ENCODE measurements around the gene KIF21B.

KIF21B gene, protein sequence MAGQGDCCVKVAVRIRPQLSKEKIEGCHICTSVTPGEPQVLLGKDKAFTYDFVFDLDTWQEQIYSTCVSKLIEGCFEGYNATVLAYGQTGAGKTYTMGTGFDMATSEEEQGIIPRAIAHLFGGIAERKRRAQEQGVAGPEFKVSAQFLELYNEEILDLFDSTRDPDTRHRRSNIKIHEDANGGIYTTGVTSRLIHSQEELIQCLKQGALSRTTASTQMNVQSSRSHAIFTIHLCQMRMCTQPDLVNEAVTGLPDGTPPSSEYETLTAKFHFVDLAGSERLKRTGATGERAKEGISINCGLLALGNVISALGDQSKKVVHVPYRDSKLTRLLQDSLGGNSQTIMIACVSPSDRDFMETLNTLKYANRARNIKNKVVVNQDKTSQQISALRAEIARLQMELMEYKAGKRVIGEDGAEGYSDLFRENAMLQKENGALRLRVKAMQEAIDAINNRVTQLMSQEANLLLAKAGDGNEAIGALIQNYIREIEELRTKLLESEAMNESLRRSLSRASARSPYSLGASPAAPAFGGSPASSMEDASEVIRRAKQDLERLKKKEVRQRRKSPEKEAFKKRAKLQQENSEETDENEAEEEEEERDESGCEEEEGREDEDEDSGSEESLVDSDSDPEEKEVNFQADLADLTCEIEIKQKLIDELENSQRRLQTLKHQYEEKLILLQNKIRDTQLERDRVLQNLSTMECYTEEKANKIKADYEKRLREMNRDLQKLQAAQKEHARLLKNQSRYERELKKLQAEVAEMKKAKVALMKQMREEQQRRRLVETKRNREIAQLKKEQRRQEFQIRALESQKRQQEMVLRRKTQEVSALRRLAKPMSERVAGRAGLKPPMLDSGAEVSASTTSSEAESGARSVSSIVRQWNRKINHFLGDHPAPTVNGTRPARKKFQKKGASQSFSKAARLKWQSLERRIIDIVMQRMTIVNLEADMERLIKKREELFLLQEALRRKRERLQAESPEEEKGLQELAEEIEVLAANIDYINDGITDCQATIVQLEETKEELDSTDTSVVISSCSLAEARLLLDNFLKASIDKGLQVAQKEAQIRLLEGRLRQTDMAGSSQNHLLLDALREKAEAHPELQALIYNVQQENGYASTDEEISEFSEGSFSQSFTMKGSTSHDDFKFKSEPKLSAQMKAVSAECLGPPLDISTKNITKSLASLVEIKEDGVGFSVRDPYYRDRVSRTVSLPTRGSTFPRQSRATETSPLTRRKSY (N-terminal part only)

GRCh38 chr1:201023517-201023902, at the start of gene KIF21B:
KIF21B (minus strand) TSS chr1:201023714; CDS start chr1:201023383, 331 bp downstream.
- peak; percentile 91 for DNase-seq (ENCODE audit: low spot score)

GRCh38 chr1:201072922-201073321, 49.4 kb upstream of the KIF21B start:
- no peak for DNase-seq (ENCODE audit: low spot score)

DNA sequence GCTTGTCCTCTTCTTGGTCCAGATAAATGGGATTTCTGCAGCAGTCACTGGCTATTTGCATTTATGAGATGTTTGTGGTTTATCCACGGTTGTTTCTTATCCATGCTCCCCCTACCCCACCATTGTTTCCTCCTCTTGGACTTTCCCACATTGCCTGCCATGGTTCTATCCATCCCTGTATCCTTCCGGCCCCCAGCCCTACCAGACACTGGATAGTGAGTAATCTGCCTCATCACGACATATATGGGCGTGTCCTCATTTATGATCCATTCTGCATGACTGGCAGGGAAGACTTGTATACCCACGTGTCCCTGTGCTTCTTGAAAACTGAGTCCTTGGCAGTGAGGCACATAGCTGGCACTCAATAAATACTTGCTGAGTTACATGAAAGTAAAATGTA, 48.6 kb upstream of the KIF21B start:
- no peak for DNase-seq (ENCODE audit: low spot score)

GRCh38 chr1:201069636-201070035, 46.1 kb upstream of the KIF21B start:
- no peak for DNase-seq (ENCODE audit: low spot score)

GRCh38 chr1:201068976-201069375, 45.5 kb upstream of the KIF21B start:
- no peak for DNase-seq (ENCODE audit: low spot score)

DNA sequence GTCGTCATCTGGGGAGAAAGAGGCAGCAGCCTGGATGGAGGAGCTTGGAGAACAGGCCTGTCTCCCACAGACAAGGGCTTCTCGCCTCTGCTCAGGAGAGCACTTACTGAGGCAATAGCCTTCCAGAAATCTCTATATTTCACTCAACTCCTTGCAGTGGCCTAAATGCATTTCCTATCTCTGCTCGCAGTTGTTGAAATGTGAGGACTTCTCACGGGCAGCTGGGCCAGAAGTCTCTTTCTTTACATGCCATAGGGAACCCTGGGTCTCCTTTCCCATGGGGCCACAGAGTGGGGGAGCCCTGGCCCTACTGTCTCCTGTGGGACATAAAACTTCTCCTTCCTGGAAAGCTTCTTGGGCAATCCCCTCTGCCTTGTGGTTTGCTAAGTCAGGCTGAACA, 43.5 kb upstream of the KIF21B start:
- no peak for DNase-seq (ENCODE audit: low spot score)

DNA sequence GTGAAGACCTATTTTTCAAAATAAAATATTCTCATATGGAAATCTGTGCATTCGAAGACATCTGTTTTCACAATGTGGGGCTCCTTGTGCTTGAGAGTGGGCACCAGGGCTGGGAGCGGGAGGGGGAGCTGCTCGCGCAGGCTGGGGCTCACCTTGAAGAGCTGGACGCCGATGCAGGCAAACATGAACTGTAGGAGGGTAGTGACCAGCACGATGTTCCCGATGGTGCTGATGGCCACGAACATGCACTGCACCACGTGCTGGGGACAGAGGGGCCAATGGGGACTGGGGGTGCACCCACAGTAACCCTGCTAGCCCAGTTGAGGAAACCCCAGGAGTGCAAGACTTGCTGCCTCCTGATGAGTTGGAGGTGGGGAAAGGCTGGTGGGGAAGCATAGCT, 42.2 kb upstream of the KIF21B start:
- DNase-seq (ENCODE audit: low spot score): no peak

GRCh38 chr1:201064806-201065205, 41.3 kb upstream of the KIF21B start:
- DNase-seq (ENCODE audit: low spot score): no peak

DNA sequence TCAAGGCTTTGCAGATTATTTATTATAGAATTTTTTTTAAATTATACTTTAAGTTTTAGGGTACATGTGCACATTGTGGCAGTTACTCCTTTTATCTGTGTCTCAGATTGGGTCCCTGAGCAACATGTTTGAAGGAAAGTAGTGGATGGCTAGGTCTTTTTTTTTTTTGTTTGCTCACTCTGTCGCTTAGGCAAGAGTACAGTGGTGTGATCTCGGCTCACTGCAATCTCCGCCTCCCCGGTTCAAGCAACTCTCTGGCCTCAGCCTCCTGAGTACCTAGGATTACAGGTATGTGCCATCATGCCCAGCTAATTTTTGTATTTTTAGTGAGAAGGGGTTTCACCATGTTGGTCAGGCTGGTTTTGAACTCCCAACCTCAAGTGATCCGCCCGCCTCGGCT, 39.6 kb upstream of the KIF21B start:
- no peak for DNase-seq (ENCODE audit: low spot score)

DNA sequence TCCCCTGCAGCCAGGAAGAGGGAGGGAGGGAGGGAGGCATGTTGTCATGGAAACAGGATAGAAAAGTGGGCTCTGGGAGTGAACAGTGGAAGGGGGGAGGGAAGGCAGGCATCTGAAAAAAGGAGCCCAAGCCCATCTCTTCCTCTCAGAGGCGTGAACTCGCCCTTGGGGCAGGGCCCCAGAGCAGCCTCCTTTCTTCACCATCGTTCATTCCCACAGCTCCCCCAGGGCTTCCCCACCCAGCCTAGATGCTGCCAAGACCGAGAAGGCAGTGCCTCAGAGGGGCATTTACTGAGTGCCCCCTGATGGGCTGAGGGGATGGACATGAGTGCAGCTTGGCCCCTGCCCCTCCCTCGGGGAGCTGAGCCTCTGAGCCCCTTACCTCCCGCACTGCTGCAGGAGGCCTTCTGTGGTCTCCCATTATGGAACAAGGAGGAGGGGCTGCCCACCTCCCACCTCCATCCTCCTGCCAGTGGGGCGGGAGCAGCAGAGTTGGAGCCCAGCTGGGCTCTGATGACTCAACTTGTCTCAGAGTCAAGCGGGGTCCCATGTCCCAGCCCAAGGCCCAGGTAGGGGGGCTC, 39.1 kb upstream of the KIF21B start:
- no peak for DNase-seq (ENCODE audit: low spot score)

DNA sequence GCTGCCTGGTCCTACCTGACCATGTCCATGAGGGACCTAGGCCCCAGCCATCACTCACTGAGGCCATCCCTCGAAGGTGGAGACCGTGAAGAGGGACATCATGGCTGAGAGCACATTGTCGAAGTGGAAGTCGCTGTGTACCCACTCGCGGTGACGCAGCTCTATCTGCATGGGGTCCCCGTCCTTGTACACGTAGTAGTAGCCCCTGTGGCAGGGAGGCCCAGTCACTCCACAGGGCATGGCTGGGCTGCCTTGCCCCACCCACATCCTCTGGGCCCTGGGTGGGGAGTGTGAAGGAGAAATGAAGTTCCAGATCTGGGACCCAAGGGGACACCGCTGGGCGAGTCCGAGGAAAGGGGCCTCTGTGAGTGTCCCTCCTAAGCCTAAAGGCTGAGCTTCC, 38.4 kb upstream of the KIF21B start:
- no peak for DNase-seq (ENCODE audit: low spot score)

DNA sequence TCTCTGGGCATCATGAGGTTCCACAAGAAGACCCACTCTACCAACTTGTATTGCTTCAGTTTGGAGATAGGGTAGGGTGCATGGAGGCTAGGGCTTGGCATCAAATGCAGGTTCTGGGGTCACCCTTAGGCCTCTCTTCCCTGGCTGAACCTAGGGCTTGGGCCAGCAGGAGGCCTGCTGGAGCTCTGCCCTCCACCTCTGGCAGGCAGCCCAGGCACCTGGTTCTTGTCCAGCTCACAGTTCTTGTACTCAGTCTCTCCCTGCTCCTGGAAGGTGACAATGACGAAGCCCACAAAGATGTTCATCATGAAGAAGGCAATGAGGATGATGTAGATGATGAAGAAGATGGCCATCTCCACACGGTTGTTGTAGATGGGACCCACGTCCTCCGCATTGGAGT, 37.5 kb upstream of the KIF21B start:
- DNase-seq (ENCODE audit: low spot score): no peak

DNA sequence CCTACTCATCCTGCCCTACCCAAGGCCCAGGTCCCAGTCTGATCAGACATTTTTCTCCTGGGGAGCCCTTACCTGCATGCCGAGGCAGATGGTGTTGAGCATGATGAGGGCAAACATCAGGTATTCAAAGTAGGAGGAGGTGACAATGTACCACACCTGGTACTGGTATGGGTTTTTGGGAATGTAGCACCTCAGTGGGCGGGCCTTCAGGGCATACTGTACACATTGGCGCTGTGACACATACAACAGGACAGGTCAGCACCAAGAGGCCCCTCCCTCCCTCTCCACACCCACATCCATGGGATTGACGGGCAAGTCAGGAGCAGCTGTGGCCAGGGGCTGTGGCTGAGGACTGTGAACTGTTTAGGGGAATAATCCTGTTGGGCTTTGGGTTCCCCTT, 37.1 kb upstream of the KIF21B start:
- DNase-seq (ENCODE audit: low spot score): no peak

DNA sequence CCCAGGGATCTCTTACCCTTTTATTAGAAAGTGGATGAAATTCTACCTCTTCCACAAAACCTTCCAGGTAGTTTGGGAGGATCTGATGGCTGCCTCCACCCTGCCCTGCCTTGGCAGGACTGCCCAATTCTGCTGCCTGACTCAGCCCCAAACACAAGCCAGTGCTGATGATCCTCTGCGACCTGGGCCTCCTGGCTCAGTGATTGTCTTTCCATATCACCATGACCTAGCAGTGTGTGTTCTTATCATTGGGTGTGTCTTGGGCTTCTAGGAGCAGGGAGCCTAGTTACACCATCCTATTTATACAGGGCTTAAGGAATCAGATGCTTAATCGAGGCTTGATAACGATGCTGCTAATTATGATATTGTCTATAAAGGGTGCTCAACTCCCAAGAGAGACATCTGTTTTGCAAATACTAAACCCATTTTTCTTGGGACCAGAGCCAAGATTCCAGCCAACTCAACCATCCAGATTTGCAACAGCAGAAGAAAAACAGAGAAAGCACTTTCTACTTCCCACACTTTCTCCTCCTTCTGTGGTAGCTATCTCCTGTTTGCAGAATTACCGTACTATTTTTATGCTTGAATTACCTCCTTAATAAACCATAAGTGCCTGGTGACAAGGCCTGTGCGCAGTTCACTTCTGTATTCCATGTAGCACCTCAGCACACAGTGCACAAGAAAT, 36.5 kb upstream of the KIF21B start:
- DNase-seq (ENCODE audit: low spot score): no peak

DNA sequence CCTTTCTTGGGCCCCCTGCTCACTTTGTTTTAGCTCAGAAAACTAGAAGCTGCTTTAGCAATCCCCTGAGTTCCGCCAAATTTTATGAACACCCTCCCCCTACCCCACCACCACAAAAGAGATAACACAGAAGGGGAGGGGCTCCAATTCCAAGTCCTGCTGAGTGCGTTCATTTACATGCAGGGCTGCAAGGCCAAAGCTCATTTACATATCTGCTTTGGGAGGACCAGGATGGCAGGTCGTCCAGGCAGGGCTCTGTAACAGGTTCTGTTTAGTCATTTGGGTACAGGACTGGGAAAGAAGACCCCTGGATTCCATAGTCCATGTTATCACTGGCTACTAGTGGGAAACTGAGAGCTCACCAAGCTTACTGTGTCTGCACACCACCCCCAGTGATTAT, 35.9 kb upstream of the KIF21B start:
- no peak for DNase-seq (ENCODE audit: low spot score)

- no peak for DNase-seq (ENCODE audit: low spot score)
These were observed 30.6 kb upstream of the KIF21B start for GRCh38 chr1:201054091-201054543.

- no peak for DNase-seq (ENCODE audit: low spot score)
These were observed 29.8 kb upstream of the KIF21B start for GRCh38 chr1:201053155-201053860.

GRCh38 chr1:201051399-201051798, 27.9 kb upstream of the KIF21B start:
- DNase-seq (ENCODE audit: low spot score): no peak

- no peak for DNase-seq (ENCODE audit: low spot score)
These were observed 27.2 kb upstream of the KIF21B start for GRCh38 chr1:201050515-201051277.

- DNase-seq (ENCODE audit: low spot score): no peak
These were observed 25.8 kb upstream of the KIF21B start for GRCh38 chr1:201049248-201049831.
